Measurements from ENCODE around the gene RABL2B.
"Not testable (repeated sequence)": the region's sequence is repeated elsewhere in the genome, so short reads cannot be mapped to it uniquely, and the experiment has no call there.

RABL2B gene

DNA sequence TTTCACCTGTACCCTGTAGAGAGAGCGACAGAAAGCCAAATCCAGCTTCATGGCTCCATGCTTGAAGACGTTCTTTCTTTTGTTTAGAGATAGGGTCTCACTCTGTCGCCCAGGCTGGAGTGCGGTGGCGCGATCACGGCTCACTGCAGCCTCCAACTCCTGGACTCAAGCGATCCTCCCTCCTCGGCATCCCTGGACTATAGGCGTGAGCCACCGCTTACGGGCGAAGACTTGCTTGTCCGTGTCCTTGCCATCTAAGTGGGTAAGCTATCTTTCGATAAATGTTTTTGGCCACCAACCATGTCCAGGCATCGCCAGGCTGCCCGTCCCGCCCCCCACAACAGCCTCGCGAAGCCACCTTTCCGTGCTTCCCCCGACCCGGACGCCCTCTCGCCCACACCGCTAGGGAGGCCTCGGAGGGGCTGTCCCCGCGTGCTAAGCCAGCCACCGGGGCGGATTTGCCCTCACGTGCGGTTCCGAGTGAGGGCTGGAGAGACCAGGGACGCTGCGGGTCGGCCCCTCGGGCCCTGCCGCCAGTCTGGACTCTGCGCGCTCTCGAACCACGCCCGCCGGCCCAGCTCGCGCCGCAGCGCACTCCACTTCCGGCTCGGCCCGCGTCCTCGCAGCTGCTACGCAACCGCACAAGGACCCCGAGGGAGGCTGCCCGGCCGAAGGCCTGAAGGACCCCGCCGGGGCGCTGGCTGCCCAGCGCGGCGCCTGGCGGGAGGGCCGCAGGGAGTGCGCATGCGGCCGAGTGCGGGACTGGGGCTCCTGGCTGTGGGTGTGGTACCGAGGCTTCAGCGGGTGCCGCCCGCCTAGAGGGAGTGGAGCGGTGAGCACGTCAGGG lies at the start of gene RABL2B:
Gene RABL2B (minus strand): TSS at position 604 of the 847 bp plus-strand sequence. CDS start 1,342 bp downstream, outside the sequence.
- H3K9me3 ChIP-seq (ENCODE audit: control insufficient read depth, insufficient read depth, low read length): not testable (repeated sequence)
- peak within 1 kb of the TSS; percentile 42; the same call in 1 of the 2 replicates for H3K9ac ChIP-seq (ENCODE audit: low read depth, low read length)

GRCh38 chr22:50786936-50787335 lies 3.5 kb upstream of the RABL2B start:
- H3K9ac ChIP-seq (ENCODE audit: low read depth, low read length); H3K36me3 ChIP-seq (ENCODE audit: insufficient read depth, low read length); H3K9me3 ChIP-seq (ENCODE audit: control insufficient read depth, insufficient read depth, low read length); H3K4me1 ChIP-seq (ENCODE audit: insufficient read depth, low read length): not testable (repeated sequence)

More for the DNA sequence above, at the start of gene RABL2B:
- H3K4me1 ChIP-seq (ENCODE audit: insufficient read depth, low read length); H3K36me3 ChIP-seq (ENCODE audit: insufficient read depth, low read length): not testable (repeated sequence)

DNA sequence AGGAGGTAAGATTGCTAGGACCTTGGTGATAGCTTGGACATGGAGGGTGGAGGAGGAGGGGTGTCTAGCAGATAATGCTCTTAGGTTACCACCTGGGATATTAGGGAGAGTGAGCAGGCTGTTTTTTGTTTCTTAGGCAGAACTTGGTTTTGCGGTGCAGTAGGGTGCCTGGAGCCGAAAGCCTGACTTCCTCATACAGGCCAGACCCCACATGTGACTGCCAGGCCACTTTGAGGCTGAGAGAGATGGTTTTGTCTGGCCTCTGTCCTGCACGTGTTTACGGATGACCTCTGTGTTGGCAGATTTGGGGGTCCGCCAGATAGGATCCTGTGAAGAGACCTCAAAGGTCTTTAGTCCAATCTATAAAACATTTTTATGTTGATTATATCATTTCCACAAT lies 1.9 kb upstream of the RABL2B start:
- not testable (repeated sequence) for H3K9me3 ChIP-seq (ENCODE audit: control insufficient read depth, insufficient read depth, low read length); H3K4me1 ChIP-seq (ENCODE audit: insufficient read depth, low read length); H3K9ac ChIP-seq (ENCODE audit: low read depth, low read length)

GRCh38 chr22:50783880-50784276 lies 442 bp upstream of the RABL2B start:
- not testable (repeated sequence) for H3K4me1 ChIP-seq (ENCODE audit: insufficient read depth, low read length); H3K36me3 ChIP-seq (ENCODE audit: insufficient read depth, low read length); H3K9me3 ChIP-seq (ENCODE audit: control insufficient read depth, insufficient read depth, low read length)
- peak overlapping the region; percentile 42; the same call in 1 of the 2 replicates for H3K9ac ChIP-seq (ENCODE audit: low read depth, low read length)

More for the DNA sequence above, 1.9 kb upstream of the RABL2B start:
- H3K36me3 ChIP-seq (ENCODE audit: insufficient read depth, low read length): not testable (repeated sequence)

- H3K9me3 ChIP-seq (ENCODE audit: control insufficient read depth, insufficient read depth, low read length); H3K4me1 ChIP-seq (ENCODE audit: insufficient read depth, low read length); H3K36me3 ChIP-seq (ENCODE audit: insufficient read depth, low read length); H3K9ac ChIP-seq (ENCODE audit: low read depth, low read length): not testable (repeated sequence)
These were observed 1.2 kb downstream of the RABL2B start for GRCh38 chr22:50782253-50782652.

DNA sequence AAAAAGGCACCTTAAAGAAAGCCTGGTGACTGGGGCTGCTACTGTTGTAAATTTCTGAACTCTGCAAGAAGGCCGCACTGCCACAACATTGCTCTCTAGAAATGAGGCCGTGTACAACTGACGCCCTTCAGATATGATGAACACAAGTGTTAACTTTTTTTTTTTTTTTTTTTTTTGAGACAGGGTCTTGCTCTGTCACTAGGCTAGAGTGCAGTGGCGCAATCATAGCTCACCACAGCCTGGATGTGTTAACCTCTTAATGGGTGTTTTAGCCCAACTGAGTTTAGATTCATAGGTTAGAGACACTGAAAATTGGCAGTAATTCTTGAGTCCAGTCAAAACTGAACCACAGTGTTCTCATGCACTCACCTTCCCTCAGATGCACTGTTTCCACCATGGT lies 3.2 kb downstream of the RABL2B start:
- not testable (repeated sequence) for H3K9me3 ChIP-seq (ENCODE audit: control insufficient read depth, insufficient read depth, low read length); H3K36me3 ChIP-seq (ENCODE audit: insufficient read depth, low read length); H3K4me1 ChIP-seq (ENCODE audit: insufficient read depth, low read length); H3K9ac ChIP-seq (ENCODE audit: low read depth, low read length)

DNA sequence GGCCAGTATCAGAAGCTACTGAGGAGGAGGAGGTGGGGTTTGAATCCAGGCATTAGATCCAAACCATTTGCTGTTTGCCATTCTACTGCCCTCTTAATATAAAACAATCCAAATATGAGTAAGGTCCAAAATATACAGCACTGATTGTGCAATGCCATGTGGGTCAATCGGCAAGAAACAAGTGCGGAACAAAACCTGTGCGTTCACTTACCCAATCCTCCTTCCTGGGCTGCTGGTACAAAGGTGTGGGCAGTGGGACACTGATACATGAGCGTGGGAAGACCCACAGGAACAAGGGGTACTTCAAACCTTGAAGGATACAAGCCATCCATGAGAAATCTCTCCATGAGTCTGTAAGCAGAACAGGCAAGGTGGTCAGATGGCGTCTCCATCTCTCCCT lies 5.8 kb downstream of the RABL2B start:
- not testable (repeated sequence) for H3K9ac ChIP-seq (ENCODE audit: low read depth, low read length); H3K4me1 ChIP-seq (ENCODE audit: insufficient read depth, low read length); H3K9me3 ChIP-seq (ENCODE audit: control insufficient read depth, insufficient read depth, low read length); H3K36me3 ChIP-seq (ENCODE audit: insufficient read depth, low read length)

DNA sequence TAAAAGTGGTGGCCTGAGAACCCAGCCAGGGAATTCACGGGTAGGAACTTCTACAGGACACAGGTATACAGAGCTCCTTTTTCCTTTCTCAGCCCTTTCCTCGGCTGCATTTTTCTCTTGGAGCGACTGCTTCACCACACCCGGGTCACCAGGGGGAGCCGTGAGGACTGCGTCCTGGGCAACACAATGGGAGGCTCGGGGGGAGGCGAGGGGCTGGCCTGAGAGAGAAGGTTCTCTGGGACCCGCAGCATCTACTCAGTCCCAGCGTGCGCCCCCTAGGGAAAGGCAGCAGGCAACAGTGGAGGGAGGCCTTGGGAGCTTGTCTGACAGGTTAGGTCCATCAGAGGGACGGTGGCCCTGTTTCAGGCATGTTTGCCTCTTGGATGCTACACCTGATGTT lies 8.3 kb downstream of the RABL2B start:
- not testable (repeated sequence) for H3K4me1 ChIP-seq (ENCODE audit: insufficient read depth, low read length); H3K36me3 ChIP-seq (ENCODE audit: insufficient read depth, low read length); H3K9me3 ChIP-seq (ENCODE audit: control insufficient read depth, insufficient read depth, low read length); H3K9ac ChIP-seq (ENCODE audit: low read depth, low read length)

DNA sequence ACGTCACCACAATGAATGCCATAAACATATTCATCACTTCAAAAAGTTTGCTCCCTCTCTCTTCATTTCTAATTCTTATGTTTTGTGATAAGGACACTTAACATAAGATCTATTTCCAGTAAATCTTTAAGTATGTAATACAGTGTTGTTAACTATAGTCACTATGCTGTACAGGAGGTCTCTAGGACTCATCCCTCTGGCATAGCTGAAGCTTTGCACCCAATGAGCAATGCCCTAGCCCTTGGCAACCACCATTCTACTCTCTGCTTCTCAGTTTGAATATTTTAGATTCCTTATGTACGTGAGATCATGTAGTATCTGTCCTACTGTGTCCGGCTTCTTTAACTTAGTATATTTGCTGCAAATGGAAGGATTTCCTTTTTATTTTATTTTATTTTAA lies 19.1 kb downstream of the RABL2B start:
- not testable (repeated sequence) for H3K9me3 ChIP-seq (ENCODE audit: control insufficient read depth, insufficient read depth, low read length); H3K36me3 ChIP-seq (ENCODE audit: insufficient read depth, low read length); H3K9ac ChIP-seq (ENCODE audit: low read depth, low read length); H3K4me1 ChIP-seq (ENCODE audit: insufficient read depth, low read length)

DNA sequence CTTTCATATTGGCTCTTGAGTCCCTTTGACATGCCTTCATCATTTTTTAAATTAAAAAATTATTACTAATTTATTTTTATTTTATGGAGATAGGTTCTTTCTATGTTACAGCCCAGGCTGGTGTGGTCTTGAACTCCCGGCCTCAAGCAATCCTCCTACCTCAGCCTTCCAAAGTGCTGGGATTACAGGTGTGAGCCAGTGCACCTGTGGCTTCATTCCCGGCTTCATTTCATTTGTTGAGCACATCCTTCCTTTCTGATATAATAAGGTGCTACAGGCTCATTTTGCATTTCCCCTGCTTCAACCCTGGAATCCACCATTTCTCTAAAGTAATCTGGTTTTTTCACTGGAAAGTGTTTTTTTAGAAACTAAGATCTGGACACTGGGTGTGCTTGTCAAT lies 21.6 kb downstream of the RABL2B start:
- not testable (repeated sequence) for H3K4me1 ChIP-seq (ENCODE audit: insufficient read depth, low read length); H3K9me3 ChIP-seq (ENCODE audit: control insufficient read depth, insufficient read depth, low read length); H3K36me3 ChIP-seq (ENCODE audit: insufficient read depth, low read length); H3K9ac ChIP-seq (ENCODE audit: low read depth, low read length)

DNA sequence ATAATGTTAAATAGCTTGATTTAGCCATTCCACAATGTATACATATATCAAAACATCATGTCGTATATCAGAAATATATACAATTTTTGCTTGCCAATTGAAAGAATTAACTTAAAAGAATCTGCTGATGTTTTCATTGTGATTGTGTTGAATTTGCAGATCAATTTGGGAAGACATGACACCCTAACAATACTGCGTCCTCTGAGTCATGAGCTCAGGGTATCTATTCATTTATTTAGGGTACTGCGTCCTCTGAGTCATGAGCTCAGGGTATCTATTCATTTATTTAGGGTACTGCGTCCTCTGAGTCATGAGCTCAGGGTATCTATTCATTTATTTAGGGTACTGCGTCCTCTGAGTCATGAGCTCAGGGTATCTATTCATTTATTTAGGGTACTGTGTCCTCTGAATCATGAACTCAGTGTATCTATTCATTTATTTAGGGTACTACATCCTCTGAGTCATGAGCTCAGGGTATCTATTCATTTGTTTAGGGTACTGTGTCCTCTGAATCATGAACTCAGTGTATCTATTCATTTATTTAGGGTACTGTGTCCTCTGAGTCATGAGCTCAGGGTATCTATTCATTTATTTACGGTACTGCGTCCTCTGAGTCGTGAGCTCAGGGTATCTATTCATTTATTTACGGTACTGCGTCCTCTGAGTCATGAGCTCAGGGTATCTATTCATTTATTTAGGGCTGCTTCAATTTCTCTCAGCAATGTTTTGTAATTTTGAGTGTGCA lies 23.7 kb downstream of the RABL2B start:
- not testable (repeated sequence) for H3K36me3 ChIP-seq (ENCODE audit: insufficient read depth, low read length); H3K4me1 ChIP-seq (ENCODE audit: insufficient read depth, low read length); H3K9ac ChIP-seq (ENCODE audit: low read depth, low read length); H3K9me3 ChIP-seq (ENCODE audit: control insufficient read depth, insufficient read depth, low read length)

- peak overlapping the region; percentile 50 for H3K9ac ChIP-seq (ENCODE audit: low read depth, low read length)
- not testable (repeated sequence) for H3K4me1 ChIP-seq (ENCODE audit: insufficient read depth, low read length); H3K36me3 ChIP-seq (ENCODE audit: insufficient read depth, low read length); H3K9me3 ChIP-seq (ENCODE audit: control insufficient read depth, insufficient read depth, low read length)
These were observed 26.4 kb downstream of the RABL2B start for GRCh38 chr22:50756949-50757491.

- not testable (repeated sequence) for H3K9me3 ChIP-seq (ENCODE audit: control insufficient read depth, insufficient read depth, low read length); H3K36me3 ChIP-seq (ENCODE audit: insufficient read depth, low read length); H3K9ac ChIP-seq (ENCODE audit: low read depth, low read length); H3K4me1 ChIP-seq (ENCODE audit: insufficient read depth, low read length)
These were observed 27.0 kb downstream of the RABL2B start for GRCh38 chr22:50756406-50756805.

GRCh38 chr22:50755251-50755650 lies 28.2 kb downstream of the RABL2B start:
- not testable (repeated sequence) for H3K36me3 ChIP-seq (ENCODE audit: insufficient read depth, low read length); H3K9me3 ChIP-seq (ENCODE audit: control insufficient read depth, insufficient read depth, low read length); H3K4me1 ChIP-seq (ENCODE audit: insufficient read depth, low read length); H3K9ac ChIP-seq (ENCODE audit: low read depth, low read length)
